Fibroblast of skin of right biceps (primary cell): ENCODE measurements around the gene DMRTA2.

Experiments
- DNase-seq: peaks from one replicate; pipeline ENCODE4 v3.0.0-alpha.2; 2013

DMRTA2 gene

GRCh38 chr1:50371749-50372148 lies 51.5 kb downstream of the DMRTA2 start:
- no peak for DNase-seq

- no peak for DNase-seq
Observed at GRCh38 chr1:50369830-50370229, 53.4 kb downstream of the DMRTA2 start.

GRCh38 chr1:50369008-50369634 lies 54.1 kb downstream of the DMRTA2 start:
- DNase-seq = no peak

- peak; percentile 8 for DNase-seq
Observed at GRCh38 chr1:50368179-50369007, 54.9 kb downstream of the DMRTA2 start.
